Measurements from ENCODE around the gene TMPRSS4. TPM values are rescaled to one million over a fixed set of nuclear protein-coding genes. Genes with fewer than 3 reads are reported as not detected.

Gene TMPRSS4
- total RNA-seq, 4 donors from 2014 or later = not detected

DNA sequence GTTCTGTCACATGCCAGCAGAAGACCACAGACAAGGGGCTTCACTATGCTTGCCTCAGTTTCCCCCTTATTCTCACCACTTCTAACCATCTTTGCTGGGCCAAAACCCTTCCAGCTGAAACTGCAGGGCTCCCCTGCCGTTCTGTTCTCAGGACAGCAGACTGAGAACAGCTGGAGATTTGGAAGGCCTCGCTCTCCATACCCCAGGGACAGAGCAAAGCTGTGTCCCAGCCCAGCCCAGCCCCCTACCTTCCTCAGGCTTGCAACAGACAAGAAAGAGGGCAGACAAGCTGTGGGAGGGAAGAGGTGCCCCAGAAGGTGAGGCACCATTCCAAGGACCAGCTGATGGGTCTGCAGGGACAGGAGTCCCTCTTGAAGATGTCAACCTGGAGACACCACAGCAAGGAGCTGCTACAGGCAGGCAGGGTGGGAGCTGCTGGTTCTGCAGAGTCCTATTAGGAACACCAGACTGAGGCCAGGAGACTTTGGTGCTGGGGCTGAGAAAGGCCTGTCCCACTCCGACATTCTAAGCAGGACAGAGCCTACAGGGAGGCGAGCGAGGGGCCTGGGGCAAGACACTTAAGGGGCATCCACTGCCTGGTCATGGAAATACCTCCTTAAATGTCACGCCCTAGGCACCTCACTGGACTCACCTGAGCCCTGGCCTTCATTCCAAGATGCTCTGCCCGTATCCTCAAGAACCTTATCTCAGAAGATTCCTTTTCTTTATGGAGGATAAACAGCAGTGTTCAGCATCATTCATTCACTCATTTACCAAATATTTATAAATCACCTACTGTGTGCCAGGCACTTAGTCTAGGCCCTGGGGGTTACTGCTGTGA, 92.6 kb downstream of the TMPRSS4 start:
- Histone ChIP-seq H3K4me3 (no peak overlapping the region), H3K27me3 (peaks cover 0 to 12% of the 10 kb centered on the region in 2 donors), H3K27ac (no peak overlapping the region), H3K36me3 (peaks cover 0 to 5% (median 0%) of the 10 kb centered on the region in 3 donors), H3K4me1 (peaks cover 0 to 12% (median 0%) of the 10 kb centered on the region in 4 donors), H3K9me3 (no peaks in the 10 kb centered on the region)
- DNase-seq (ENCODE audit: low spot score in 2 of 2) = no peak
- 75 to 82% methylated on average over 7 of the region's 7 CpGs for WGBS, 2 donors
- TF ChIP-seq, protein P1, sequence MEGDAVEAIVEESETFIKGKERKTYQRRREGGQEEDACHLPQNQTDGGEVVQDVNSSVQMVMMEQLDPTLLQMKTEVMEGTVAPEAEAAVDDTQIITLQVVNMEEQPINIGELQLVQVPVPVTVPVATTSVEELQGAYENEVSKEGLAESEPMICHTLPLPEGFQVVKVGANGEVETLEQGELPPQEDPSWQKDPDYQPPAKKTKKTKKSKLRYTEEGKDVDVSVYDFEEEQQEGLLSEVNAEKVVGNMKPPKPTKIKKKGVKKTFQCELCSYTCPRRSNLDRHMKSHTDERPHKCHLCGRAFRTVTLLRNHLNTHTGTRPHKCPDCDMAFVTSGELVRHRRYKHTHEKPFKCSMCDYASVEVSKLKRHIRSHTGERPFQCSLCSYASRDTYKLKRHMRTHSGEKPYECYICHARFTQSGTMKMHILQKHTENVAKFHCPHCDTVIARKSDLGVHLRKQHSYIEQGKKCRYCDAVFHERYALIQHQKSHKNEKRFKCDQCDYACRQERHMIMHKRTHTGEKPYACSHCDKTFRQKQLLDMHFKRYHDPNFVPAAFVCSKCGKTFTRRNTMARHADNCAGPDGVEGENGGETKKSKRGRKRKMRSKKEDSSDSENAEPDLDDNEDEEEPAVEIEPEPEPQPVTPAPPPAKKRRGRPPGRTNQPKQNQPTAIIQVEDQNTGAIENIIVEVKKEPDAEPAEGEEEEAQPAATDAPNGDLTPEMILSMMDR (IDR thresholded peaks at IDR 0.05) = no peak
- TF ChIP-seq EP300 (IDR thresholded peaks at IDR 0.05) (no peak), POLR2A (IDR thresholded peaks at IDR 0.05) (no peak)

DNA sequence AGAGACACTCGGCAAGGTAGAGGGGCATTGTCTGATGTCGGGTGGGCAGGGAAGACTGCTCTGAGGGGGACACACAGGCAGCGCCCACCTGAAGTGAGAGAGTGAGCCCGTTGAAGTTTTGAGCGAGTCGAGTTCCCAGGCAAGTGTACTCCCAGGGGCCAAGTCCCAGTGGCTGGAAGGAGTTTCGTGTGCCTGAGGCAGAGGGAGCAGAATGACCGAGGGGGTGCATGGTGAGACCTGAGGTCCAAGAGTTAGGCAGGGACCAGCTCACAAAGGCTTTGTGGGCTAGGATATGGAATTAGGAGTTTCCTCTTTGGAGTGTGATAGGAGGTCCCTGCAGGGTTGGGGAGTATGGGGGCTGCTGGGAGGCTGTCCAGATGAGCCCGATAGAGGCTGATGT, 93.4 kb downstream of the TMPRSS4 start:
- H3K27ac ChIP-seq = no peak overlapping the region
- H3K4me1 ChIP-seq = peaks cover 0 to 12% (median 0%) of the 10 kb centered on the region in 4 donors
- WGBS, 2 donors = 77 to 80% methylated on average over 9 of the region's 9 CpGs
- no peaks in the 10 kb centered on the region for H3K9me3 ChIP-seq
- no peak overlapping the region for H3K4me3 ChIP-seq
- peaks cover 0 to 5% (median 0%) of the 10 kb centered on the region in 3 donors for H3K36me3 ChIP-seq
- no peak for DNase-seq (ENCODE audit: low spot score in 2 of 2)
- peaks cover 0 to 12% of the 10 kb centered on the region in 2 donors for H3K27me3 ChIP-seq
- TF ChIP-seq EP300 (IDR thresholded peaks at IDR 0.05) (no peak), POLR2A (IDR thresholded peaks at IDR 0.05) (no peak)
- TF ChIP-seq, protein P1 (IDR thresholded peaks at IDR 0.05) = no peak

DNA sequence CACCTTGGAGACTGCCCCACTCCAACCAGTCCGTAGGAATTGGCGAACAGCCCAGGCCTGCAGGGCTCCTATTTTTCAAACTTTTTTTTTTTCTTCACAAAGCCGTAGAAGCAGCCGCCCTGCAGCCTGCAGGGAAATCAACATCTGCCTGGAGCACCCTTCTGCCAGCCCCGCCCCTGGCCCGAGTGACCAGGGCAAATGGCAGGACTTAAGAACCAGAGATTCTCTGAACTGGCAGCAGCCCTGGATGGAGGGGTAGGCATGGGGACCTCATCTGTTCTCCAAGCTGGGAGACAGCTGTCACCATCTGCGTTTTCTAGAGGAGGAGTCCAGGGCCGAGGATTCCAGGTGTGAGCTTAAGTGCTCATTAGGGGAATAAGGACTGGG, 94.0 kb downstream of the TMPRSS4 start:
- no peak overlapping the region for H3K4me3 ChIP-seq
- H3K9me3 ChIP-seq = no peaks in the 10 kb centered on the region
- WGBS, 2 donors = 44 to 52% methylated on average over 8 of the region's 8 CpGs

More for the DNA sequence above, 94.0 kb downstream of the TMPRSS4 start:
- TF ChIP-seq POLR2A (IDR thresholded peaks at IDR 0.05) = no peak
- no peak for TF ChIP-seq EP300 (IDR thresholded peaks at IDR 0.05)
- TF ChIP-seq, protein P1 (IDR thresholded peaks at IDR 0.05) = no peak
- Histone ChIP-seq H3K4me1 (peaks cover 0 to 17% (median 0%) of the 10 kb centered on the region in 4 donors), H3K36me3 (peaks cover 0 to 5% (median 0%) of the 10 kb centered on the region in 3 donors), H3K27ac (no peak overlapping the region), H3K27me3 (peaks cover 0 to 12% of the 10 kb centered on the region in 2 donors)
- DNase-seq (ENCODE audit: low spot score in 2 of 2) = no peak

Other genes starting within 250 kb of the TMPRSS4 start
- 10 to 100 TPM; 29.4 to 74.1 (median 65.7) TPM for gene FXYD6, start 200.4 kb upstream of the TMPRSS4 start, total RNA-seq
- gene TMPRSS13, start 147.7 kb upstream of the TMPRSS4 start, total RNA-seq = 1 to 10 TPM in 1 of 4 donors, under 1 TPM in 1, not detected in 2; 0.60 to 1.7 TPM
- 10 to 100 TPM; 16.7 to 42.0 (median 25.9) TPM for gene IL10RA, start 90.7 kb upstream of the TMPRSS4 start, total RNA-seq
- not detected for gene SMIM35, start 9.9 kb downstream of the TMPRSS4 start, total RNA-seq
- 1 to 10 TPM in 2 of 4 donors, under 1 TPM in 2; 0.66 to 4.1 (median 1.1) TPM for gene SCN4B, start 75.7 kb downstream of the TMPRSS4 start, total RNA-seq
- 1 to 10 TPM in 1 of 4 donors, under 1 TPM in 2, not detected in 1; 0.78 to 1.3 (median 0.87) TPM for gene SCN2B, start 99.6 kb downstream of the TMPRSS4 start, total RNA-seq
- gene JAML, start 147.9 kb downstream of the TMPRSS4 start, total RNA-seq = 1 to 10 TPM in 3 of 4 donors, under 1 TPM in 1; 0.60 to 4.5 (median 3.9) TPM
- 1 to 10 TPM in 3 of 4 donors, under 1 TPM in 1; 0.87 to 3.1 (median 1.9) TPM for gene MPZL3, start 175.3 kb downstream of the TMPRSS4 start, total RNA-seq
- 10 to 100 TPM in 3 of 4 donors, 1 to 10 TPM in 1; 6.7 to 53.7 (median 27.0) TPM for gene MPZL2, start 187.2 kb downstream of the TMPRSS4 start, total RNA-seq
- gene CD3E, start 227.7 kb downstream of the TMPRSS4 start, total RNA-seq = 1 to 10 TPM in 1 of 4 donors, under 1 TPM in 2, not detected in 1; 0.78 to 3.6 (median 0.90) TPM